Muscle of leg (tissue), 11 donors: ENCODE data around the gene SEL1L3. TPM values are rescaled to one million over a fixed set of nuclear protein-coding genes. Genes with fewer than 3 reads are reported as not detected.

ENCODE experiments used
- DNase-seq: peaks from one replicate; pipeline ENCODE4 v3.0.0; 2013
- H3K27ac ChIP-seq: one replicate; pipeline ENCODE4 v1.5.1; 2013; ENCODE audit warnings: mild to moderate bottlenecking, low read length, control low read depth
- H3K27me3 ChIP-seq: one replicate; pipeline ENCODE4 v1.6.1; 2013; ENCODE audit warnings: low read length; ENCODE audit not compliant: control insufficient read depth, insufficient read depth
- H3K36me3 ChIP-seq: one replicate; pipeline ENCODE4 v1.6.1; 2013; ENCODE audit warnings: low read length; ENCODE audit not compliant: control insufficient read depth, insufficient read depth
- H3K4me1 ChIP-seq: one replicate; pipeline ENCODE4 v1.6.1; 2013; ENCODE audit warnings: low read length; ENCODE audit not compliant: control insufficient read depth, insufficient read depth
- H3K4me3 ChIP-seq: one replicate; pipeline ENCODE4 v1.5.1; 2013; ENCODE audit warnings: low read length, control low read depth
- H3K9me3 ChIP-seq: replicated peaks from 2 replicates; pipeline ENCODE4 v1.6.1; 2013; ENCODE audit warnings: low read depth, low read length; ENCODE audit not compliant: control insufficient read depth
- WGBS: methylation state at CpG from one replicate; pipeline ENCODE4 v1.1.5; 2013; ENCODE audit warnings: missing lambda C conversion rate; ENCODE audit not compliant: insufficient coverage; 5-methylcytosine and 5-hydroxymethylcytosine counted together
- polyA plus RNA-seq, 8 donors: library from polyadenylated mRNA; unstranded; fragments of 120-200 nt; gene quantifications; one replicate each; pipeline versions ENCODE4 v1.2.1 to v1.2.3, GENCODE V29; 2013; ENCODE audit warnings: inconsistent platforms in 1 of 8, low replicate concordance in 1 of 8; ENCODE audit not compliant: insufficient read length in 8 of 8, insufficient read depth in 1 of 8
- total RNA-seq: library from RNA; stranded (reverse); fragments of 120-200 nt; gene quantifications from one replicate; pipeline ENCODE4 v1.2.4, GENCODE V29; 2013

Gene SEL1L3
- total and polyA plus RNA-seq, 9 donors, result 10.8 to 21.3 (median 16.8) TPM

- H3K4me3 ChIP-seq, result no peak overlapping the region
- H3K9me3 ChIP-seq, result no peaks in the 10 kb centered on the region
- no peak overlapping the region for H3K27ac ChIP-seq
- no CpG with 5 or more reads among the region's 4 CpGs for WGBS
- H3K27me3 ChIP-seq, result no peaks in the 10 kb centered on the region
- H3K4me1 ChIP-seq, result no peaks in the 10 kb centered on the region
- no peaks in the 10 kb centered on the region for H3K36me3 ChIP-seq
- DNase-seq, result no peak
Measured at GRCh38 chr4:25700661-25701060, 162.1 kb downstream of the SEL1L3 start.

DNA sequence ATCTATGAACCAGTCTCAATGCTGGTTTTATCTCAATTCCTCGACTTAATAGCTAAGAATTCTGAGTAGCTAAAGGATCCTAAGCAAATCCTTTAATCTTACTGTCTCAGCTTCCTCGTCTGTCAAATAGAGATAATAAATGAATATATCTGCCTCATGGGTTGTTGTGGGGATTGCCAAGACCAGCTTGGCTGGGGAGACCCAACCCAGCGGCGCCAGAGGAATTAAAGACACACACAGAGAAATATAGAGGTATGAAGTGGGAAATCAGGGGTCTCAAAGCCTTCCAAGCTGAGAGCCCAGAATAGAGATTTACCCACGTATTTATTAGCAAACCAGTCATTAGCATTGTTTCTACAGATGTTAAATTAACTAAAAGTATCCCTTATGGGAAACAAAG is 165.3 kb downstream of the SEL1L3 start:
- DNase-seq, result no peak
- Histone ChIP-seq H3K27me3 (no peaks in the 10 kb centered on the region), H3K36me3 (no peaks in the 10 kb centered on the region), H3K4me3 (no peak overlapping the region), H3K27ac (no peak overlapping the region), H3K4me1 (no peaks in the 10 kb centered on the region), H3K9me3 (no peaks in the 10 kb centered on the region)
- no CpG with 5 or more reads among the region's 5 CpGs for WGBS

Other genes starting within 250 kb of the SEL1L3 start
- 0.04 TPM for gene SLC34A2, start 207.1 kb downstream of the SEL1L3 start, total RNA-seq
- 1 to 10 TPM in 1 of 8 donors, under 1 TPM in 4, not detected in 3; 0.04 to 9.9 (median 0.11) TPM for gene SLC34A2, start 207.1 kb downstream of the SEL1L3 start, polyA plus RNA-seq
- 52.6 TPM for gene SMIM20, start 51.2 kb upstream of the SEL1L3 start, total RNA-seq
- gene SMIM20, start 51.2 kb upstream of the SEL1L3 start, polyA plus RNA-seq, result 10 to 100 TPM; 34.8 to 47.6 (median 43.2) TPM